Stimulated activated naive CD8-positive, alpha-beta T cell treated with anti-CD3 and anti-CD28 coated beads, Interleukin-15, Interleukin-2, amounts not matched to agents 100 ng/mL and 50 ng/mL, for 24 hours (primary cell): ENCODE results near the gene DISC1.

Experiments used
- H3K27ac Mint-ChIP-seq: one replicate; pipeline ENCODE4 v1.8.0; 2021; ENCODE audit warnings: mild to moderate bottlenecking, mixed read lengths
- H3K27me3 Mint-ChIP-seq: one replicate; pipeline ENCODE4 v1.8.0; 2021; ENCODE audit warnings: mixed read lengths
- H3K36me3 Mint-ChIP-seq: one replicate; pipeline ENCODE4 v1.8.0; 2021; ENCODE audit warnings: low read depth, mixed read lengths
- H3K4me1 Mint-ChIP-seq: one replicate; pipeline ENCODE4 v1.8.0; 2021; ENCODE audit warnings: low read depth, mixed read lengths
- H3K4me3 Mint-ChIP-seq: one replicate; pipeline ENCODE4 v1.8.0; 2021; ENCODE audit warnings: mild to moderate bottlenecking, mixed read lengths
- H3K9me3 Mint-ChIP-seq: one replicate; pipeline ENCODE4 v1.8.0; 2021; ENCODE audit warnings: mixed read lengths

DISC1 gene

GRCh38 chr1:231861541-231862481 is 235.2 kb downstream of the DISC1 start:
- H3K27me3 Mint-ChIP-seq = no peaks in the 10 kb centered on the region
- H3K27ac Mint-ChIP-seq = no peak overlapping the region
- no peak overlapping the region for H3K4me3 Mint-ChIP-seq
- peaks cover 3% of the 10 kb centered on the region for H3K4me1 Mint-ChIP-seq
- H3K36me3 Mint-ChIP-seq = no peaks in the 10 kb centered on the region
- H3K9me3 Mint-ChIP-seq = no peaks in the 10 kb centered on the region

GRCh38 chr1:231862611-231863010 is 236.0 kb downstream of the DISC1 start:
- Mint-ChIP-seq H3K4me1 (peaks cover 6% of the 10 kb centered on the region), H3K4me3 (no peak overlapping the region), H3K9me3 (no peaks in the 10 kb centered on the region), H3K36me3 (no peaks in the 10 kb centered on the region), H3K27me3 (no peaks in the 10 kb centered on the region), H3K27ac (no peak overlapping the region)

DNA sequence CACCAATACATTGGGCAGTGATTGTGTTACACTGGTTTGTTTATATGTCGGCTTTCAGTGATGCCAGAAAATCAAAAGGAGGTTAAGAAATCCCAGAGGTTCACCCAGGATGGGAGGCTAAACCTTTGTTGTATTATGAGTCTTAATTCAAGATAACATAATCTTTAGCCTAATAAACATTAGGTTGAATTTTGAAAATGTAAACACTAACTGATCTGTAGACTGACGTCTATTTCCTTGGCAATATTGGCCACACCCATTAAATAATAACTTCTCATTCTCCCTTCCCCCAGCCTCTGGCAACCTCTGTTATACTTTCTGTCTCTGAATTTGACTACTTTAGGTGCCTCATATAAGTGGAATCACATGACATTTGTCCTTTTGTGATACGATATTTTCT is 238.7 kb downstream of the DISC1 start:
- Mint-ChIP-seq H3K9me3 (no peaks in the 10 kb centered on the region), H3K27ac (no peak overlapping the region), H3K36me3 (no peaks in the 10 kb centered on the region), H3K4me3 (no peak overlapping the region), H3K4me1 (peaks cover 15% of the 10 kb centered on the region), H3K27me3 (no peaks in the 10 kb centered on the region)

DNA sequence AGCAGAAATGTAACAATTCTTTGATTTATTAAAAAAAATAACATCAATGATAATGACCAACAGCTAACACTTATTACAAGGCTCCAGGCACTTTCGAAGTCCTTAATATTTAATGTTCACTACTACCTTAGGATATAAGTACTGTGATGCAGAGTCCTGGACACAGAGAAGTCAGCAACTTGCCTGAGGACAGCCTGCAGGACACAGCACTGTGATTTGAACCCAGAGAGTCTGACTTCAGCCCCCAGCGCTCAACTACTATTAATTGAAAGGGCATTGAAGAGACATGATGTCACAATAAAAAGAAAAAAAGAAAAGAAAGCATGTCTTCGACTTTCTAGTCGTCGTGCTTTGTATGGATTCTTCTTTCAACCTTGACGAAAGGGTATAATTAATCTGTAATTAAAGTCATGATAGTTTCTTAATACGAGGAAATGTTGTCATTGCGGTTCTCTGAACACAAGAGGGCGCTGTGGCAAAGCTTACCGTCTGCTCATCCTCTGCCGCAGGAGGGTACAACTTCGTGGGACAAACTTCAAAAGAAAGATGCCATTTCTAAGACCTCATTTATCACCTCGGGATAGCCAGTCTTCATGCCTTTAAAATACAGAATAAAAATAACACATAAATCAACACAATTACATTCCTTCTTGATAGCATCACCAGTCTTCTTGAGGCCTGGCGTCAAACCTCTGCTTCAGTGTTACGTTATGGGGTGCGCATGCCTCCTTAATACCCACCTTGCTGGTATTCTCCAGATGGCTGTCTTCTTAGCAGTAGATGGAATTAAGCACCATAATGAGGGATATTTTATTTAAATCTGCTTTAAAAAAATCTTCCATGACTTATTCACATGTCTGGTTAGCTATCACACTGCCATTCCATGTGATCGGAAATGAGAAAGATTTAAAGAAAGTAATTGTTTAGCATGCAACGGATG is 240.1 kb downstream of the DISC1 start:
- Mint-ChIP-seq H3K4me3 (no peak overlapping the region), H3K4me1 (peaks cover 23% of the 10 kb centered on the region), H3K27me3 (no peaks in the 10 kb centered on the region), H3K27ac (no peak overlapping the region), H3K36me3 (no peaks in the 10 kb centered on the region), H3K9me3 (no peaks in the 10 kb centered on the region)

GRCh38 chr1:231867607-231868006 is 241.0 kb downstream of the DISC1 start:
- H3K27me3 Mint-ChIP-seq = no peaks in the 10 kb centered on the region
- H3K36me3 Mint-ChIP-seq = no peaks in the 10 kb centered on the region
- H3K9me3 Mint-ChIP-seq = no peaks in the 10 kb centered on the region

GRCh38 chr1:231869364-231869763 is 242.8 kb downstream of the DISC1 start:
- H3K4me1 Mint-ChIP-seq = peaks cover 34% of the 10 kb centered on the region
- H3K4me3 Mint-ChIP-seq = no peak overlapping the region
- no peaks in the 10 kb centered on the region for H3K27me3 Mint-ChIP-seq
- H3K36me3 Mint-ChIP-seq = no peaks in the 10 kb centered on the region
- no peaks in the 10 kb centered on the region for H3K9me3 Mint-ChIP-seq
- no peak overlapping the region for H3K27ac Mint-ChIP-seq

More at GRCh38 chr1:231867607-231868006, 241.0 kb downstream of the DISC1 start:
- Mint-ChIP-seq H3K4me1 (peaks cover 32% of the 10 kb centered on the region), H3K4me3 (no peak overlapping the region), H3K27ac (no peak overlapping the region)

DNA sequence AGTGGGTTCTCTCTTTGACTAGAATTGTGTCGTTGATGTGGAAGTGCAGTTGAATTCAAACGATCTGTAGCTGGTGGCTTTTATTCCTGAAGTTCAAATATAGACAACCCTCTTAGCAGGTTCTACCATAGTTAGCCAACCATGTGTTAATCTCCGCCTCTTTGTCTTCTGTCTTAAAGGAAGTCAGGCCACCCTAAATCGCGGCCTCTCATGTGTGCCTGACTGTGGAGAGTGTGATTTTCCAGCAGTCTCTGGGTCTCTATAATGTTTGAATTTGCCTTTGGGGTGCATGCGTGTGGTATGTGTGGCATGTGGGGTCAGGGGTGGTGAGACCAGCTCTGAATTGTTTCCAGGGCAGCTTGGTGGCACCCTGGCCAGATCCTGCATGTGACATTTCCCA is 244.9 kb downstream of the DISC1 start:
- H3K9me3 Mint-ChIP-seq = no peaks in the 10 kb centered on the region

GRCh38 chr1:231871878-231872277 is 245.3 kb downstream of the DISC1 start:
- Mint-ChIP-seq H3K27ac (peak overlapping the region; percentile 76), H3K4me3 (no peak overlapping the region), H3K36me3 (peaks cover 10% of the 10 kb centered on the region), H3K27me3 (no peaks in the 10 kb centered on the region), H3K9me3 (no peaks in the 10 kb centered on the region), H3K4me1 (peaks cover 31% of the 10 kb centered on the region)

More for the DNA sequence above, 244.9 kb downstream of the DISC1 start:
- Mint-ChIP-seq H3K36me3 (peaks cover 10% of the 10 kb centered on the region), H3K27me3 (no peaks in the 10 kb centered on the region), H3K4me1 (peaks cover 34% of the 10 kb centered on the region), H3K4me3 (no peak overlapping the region), H3K27ac (peak overlapping the region; percentile 76)

- no peaks in the 10 kb centered on the region for H3K9me3 Mint-ChIP-seq
- peaks cover 29% of the 10 kb centered on the region for H3K4me1 Mint-ChIP-seq
- H3K27ac Mint-ChIP-seq = peak overlapping the region; percentile 76
- peaks cover 10% of the 10 kb centered on the region for H3K36me3 Mint-ChIP-seq
- no peak overlapping the region for H3K4me3 Mint-ChIP-seq
- no peaks in the 10 kb centered on the region for H3K27me3 Mint-ChIP-seq
These were observed 245.9 kb downstream of the DISC1 start for GRCh38 chr1:231872461-231872910.

DNA sequence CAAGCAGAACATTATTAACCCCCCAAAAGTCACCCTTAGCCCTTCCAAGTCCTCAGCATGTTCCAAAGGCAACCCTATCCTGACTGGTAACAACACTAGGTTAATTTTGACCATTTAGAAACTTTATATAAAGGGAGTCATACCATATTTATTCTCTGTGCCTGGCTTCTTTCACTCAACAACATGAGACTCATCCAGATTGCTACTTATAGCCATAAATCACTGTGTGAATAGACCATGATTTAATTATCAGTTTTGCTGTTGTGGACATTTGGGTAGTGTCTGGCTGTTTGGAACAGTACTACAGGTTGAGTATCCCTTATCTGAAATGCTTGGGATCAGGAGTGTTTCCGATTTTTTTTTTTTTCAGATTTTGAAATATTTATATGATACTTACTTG is 252.1 kb downstream of the DISC1 start:
- H3K4me3 Mint-ChIP-seq = no peak overlapping the region
- H3K27me3 Mint-ChIP-seq = no peaks in the 10 kb centered on the region
- H3K4me1 Mint-ChIP-seq = no peaks in the 10 kb centered on the region
- H3K9me3 Mint-ChIP-seq = no peaks in the 10 kb centered on the region
- H3K36me3 Mint-ChIP-seq = peaks cover 10% of the 10 kb centered on the region
- H3K27ac Mint-ChIP-seq = no peak overlapping the region

- no peaks in the 10 kb centered on the region for H3K27me3 Mint-ChIP-seq
- H3K27ac Mint-ChIP-seq = no peak overlapping the region
- H3K4me3 Mint-ChIP-seq = no peak overlapping the region
- H3K36me3 Mint-ChIP-seq = peaks cover 10% of the 10 kb centered on the region
- H3K4me1 Mint-ChIP-seq = no peaks in the 10 kb centered on the region
- H3K9me3 Mint-ChIP-seq = no peaks in the 10 kb centered on the region
These were observed 252.7 kb downstream of the DISC1 start for GRCh38 chr1:231879296-231879695.

GRCh38 chr1:231882333-231882732 is 255.7 kb downstream of the DISC1 start:
- Mint-ChIP-seq H3K27ac (no peak overlapping the region), H3K36me3 (peaks cover 3% of the 10 kb centered on the region), H3K27me3 (no peaks in the 10 kb centered on the region), H3K4me3 (no peak overlapping the region), H3K4me1 (no peaks in the 10 kb centered on the region), H3K9me3 (no peaks in the 10 kb centered on the region)

DNA sequence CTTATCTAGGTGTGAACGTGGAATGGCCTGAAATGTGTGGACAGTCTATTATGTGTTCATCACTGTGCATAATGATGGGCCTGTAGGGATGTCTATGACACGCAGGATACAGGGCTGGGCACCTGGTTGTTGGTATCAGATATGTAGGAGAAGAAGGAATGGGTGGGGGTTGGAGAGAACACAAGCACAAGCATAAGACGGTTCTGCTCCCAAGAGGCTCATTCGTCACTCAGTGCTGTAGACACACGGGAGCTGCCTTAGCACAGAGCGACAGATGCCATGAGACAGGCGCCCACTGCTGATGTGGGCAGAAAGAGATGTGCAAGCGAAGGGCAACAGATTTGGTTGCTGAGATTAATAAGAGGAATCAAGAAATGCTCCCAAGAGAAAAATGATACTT is 256.2 kb downstream of the DISC1 start:
- Mint-ChIP-seq H3K27me3 (no peaks in the 10 kb centered on the region), H3K9me3 (no peaks in the 10 kb centered on the region), H3K36me3 (peaks cover 4% of the 10 kb centered on the region), H3K27ac (no peak overlapping the region), H3K4me3 (no peak overlapping the region), H3K4me1 (no peaks in the 10 kb centered on the region)

- H3K4me3 Mint-ChIP-seq = no peak overlapping the region
- H3K4me1 Mint-ChIP-seq = no peaks in the 10 kb centered on the region
- H3K9me3 Mint-ChIP-seq = no peaks in the 10 kb centered on the region
- H3K27ac Mint-ChIP-seq = no peak overlapping the region
- no peaks in the 10 kb centered on the region for H3K27me3 Mint-ChIP-seq
- H3K36me3 Mint-ChIP-seq = peaks cover 4% of the 10 kb centered on the region
These were observed 256.8 kb downstream of the DISC1 start for GRCh38 chr1:231883382-231883781.
